Measurements from ENCODE around the gene CMKLR1.

Gene CMKLR1

GRCh38 chr12:108252523-108252922 lies 86.6 kb downstream of the CMKLR1 start:
- no peak overlapping the region for H3K4me3 ChIP-seq (ENCODE audit: low read depth, low read length)
- TF ChIP-seq CTCF (IDR thresholded peaks at IDR 0.05; ENCODE audit: low read depth, low read length, missing control alignments): no peak

GRCh38 chr12:108248011-108248410 lies 91.1 kb downstream of the CMKLR1 start:
- no peak overlapping the region for H3K4me3 ChIP-seq (ENCODE audit: low read depth, low read length)
- no peak for DNase-seq (ENCODE audit: low read depth)
- TF ChIP-seq CTCF (IDR thresholded peaks at IDR 0.05; ENCODE audit: low read depth, low read length, missing control alignments): no peak

More at GRCh38 chr12:108252523-108252922, 86.6 kb downstream of the CMKLR1 start:
- no peak for DNase-seq (ENCODE audit: low read depth)

- H3K4me3 ChIP-seq (ENCODE audit: low read depth, low read length): no peak overlapping the region
- DNase-seq (ENCODE audit: low read depth): no peak
- no peak for TF ChIP-seq CTCF (IDR thresholded peaks at IDR 0.05; ENCODE audit: low read depth, low read length, missing control alignments)
Observed at GRCh38 chr12:108247130-108247529, 92.0 kb downstream of the CMKLR1 start.

GRCh38 chr12:108241986-108242703 lies 97.0 kb downstream of the CMKLR1 start:
- DNase-seq (ENCODE audit: low read depth): no peak
- H3K4me3 ChIP-seq (ENCODE audit: low read depth, low read length): no peak overlapping the region
- no peak for TF ChIP-seq CTCF (IDR thresholded peaks at IDR 0.05; ENCODE audit: low read depth, low read length, missing control alignments)

- no peak for DNase-seq (ENCODE audit: low read depth)
- no peak for TF ChIP-seq CTCF (IDR thresholded peaks at IDR 0.05; ENCODE audit: low read depth, low read length, missing control alignments)
- H3K4me3 ChIP-seq (ENCODE audit: low read depth, low read length): no peak overlapping the region
Observed at GRCh38 chr12:108240928-108241327, 98.2 kb downstream of the CMKLR1 start.

- DNase-seq (ENCODE audit: low read depth): no peak
- H3K4me3 ChIP-seq (ENCODE audit: low read depth, low read length): no peak overlapping the region
- no peak for TF ChIP-seq CTCF (IDR thresholded peaks at IDR 0.05; ENCODE audit: low read depth, low read length, missing control alignments)
Observed at GRCh38 chr12:108240027-108240785, 98.9 kb downstream of the CMKLR1 start.

Measured in GM12864 (cell line).